K562 (cell line): ENCODE results near the gene CSF3.
"Not testable (repeated sequence)": the region's sequence is repeated elsewhere in the genome, so short reads cannot be mapped to it uniquely, and the experiment has no call there.

Experiments used
- BCLAF1 ChIP-seq, 2 experiments: fragments of 450-650 bp in 1 of 2; IDR thresholded peaks; 2 replicates each; pipeline ENCODE4 v1.6.1; 2011 to 2017; ENCODE audit warnings: low read depth in 2 of 2, antibody characterized with exemption in 1 of 2, borderline replicate concordance in 1 of 2, low read length in 1 of 2, mild to moderate bottlenecking in 1 of 2, mixed read lengths in 1 of 2; ENCODE audit not compliant: control insufficient read depth in 1 of 2
- CBX5 ChIP-seq: IDR thresholded peaks from 2 replicates; pipeline ENCODE4 v1.6.1; 2014; ENCODE audit warnings: low read depth, borderline replicate concordance
- HDAC2 ChIP-seq: fragments of 450-650 bp; IDR thresholded peaks from 2 replicates; pipeline ENCODE4 v1.6.1; 2016; ENCODE audit warnings: mild to moderate bottlenecking
- KLF16 ChIP-seq: IDR thresholded peaks from 2 replicates; pipeline ENCODE4 v1.6.1; 2016; ENCODE audit warnings: antibody characterized with exemption
- MXI1 ChIP-seq: IDR thresholded peaks from 2 replicates; pipeline ENCODE4 v1.6.1; 2011; ENCODE audit warnings: low read depth, mild to moderate bottlenecking, improper control_type of control experiment, low read length
- RFX7 ChIP-seq: fragments of 250-450 bp; sonication (Bioruptor Pico); IDR thresholded peaks from 2 replicates; pipeline ENCODE4 v1.5.1; 2021; ENCODE audit warnings: mild to moderate bottlenecking
- TF ChIP-seq, protein P1 (sequence below): sonication (generic); formaldehyde crosslinking; IDR thresholded peaks from 2 replicates; pipeline ENCODE4 v1.8.1; 2022; ENCODE audit warnings: missing genetic modification reagents
- TF ChIP-seq, protein P2 (sequence below): fragments of 250-450 bp; sonication (Bioruptor Pico); IDR thresholded peaks from 2 replicates; pipeline ENCODE4 v1.5.0; 2021
- TF ChIP-seq, protein P3 (sequence below): sonication (generic); formaldehyde crosslinking; IDR thresholded peaks from 2 replicates; pipeline ENCODE4 v1.8.0; 2022; ENCODE audit warnings: mild to moderate bottlenecking, low read depth, missing genetic modification reagents

GRCh38 chr17:40012017-40012647 lies 3.1 kb upstream of the CSF3 start:
- not testable (repeated sequence) for TF ChIP-seq MXI1; CBX5; RFX7 (CRISPR knock-in tag); KLF16; HDAC2; BCLAF1 (IDR thresholded peaks at IDR 0.05; ENCODE audit: borderline replicate concordance in 1 of 2, control insufficient read depth in 1 of 2, low read depth in 2 of 2, low read length in 1 of 2)
- TF ChIP-seq, protein P1, sequence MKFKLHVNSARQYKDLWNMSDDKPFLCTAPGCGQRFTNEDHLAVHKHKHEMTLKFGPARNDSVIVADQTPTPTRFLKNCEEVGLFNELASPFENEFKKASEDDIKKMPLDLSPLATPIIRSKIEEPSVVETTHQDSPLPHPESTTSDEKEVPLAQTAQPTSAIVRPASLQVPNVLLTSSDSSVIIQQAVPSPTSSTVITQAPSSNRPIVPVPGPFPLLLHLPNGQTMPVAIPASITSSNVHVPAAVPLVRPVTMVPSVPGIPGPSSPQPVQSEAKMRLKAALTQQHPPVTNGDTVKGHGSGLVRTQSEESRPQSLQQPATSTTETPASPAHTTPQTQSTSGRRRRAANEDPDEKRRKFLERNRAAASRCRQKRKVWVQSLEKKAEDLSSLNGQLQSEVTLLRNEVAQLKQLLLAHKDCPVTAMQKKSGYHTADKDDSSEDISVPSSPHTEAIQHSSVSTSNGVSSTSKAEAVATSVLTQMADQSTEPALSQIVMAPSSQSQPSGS (CRISPR knock-in tag): not testable (repeated sequence)
- TF ChIP-seq, protein P2, sequence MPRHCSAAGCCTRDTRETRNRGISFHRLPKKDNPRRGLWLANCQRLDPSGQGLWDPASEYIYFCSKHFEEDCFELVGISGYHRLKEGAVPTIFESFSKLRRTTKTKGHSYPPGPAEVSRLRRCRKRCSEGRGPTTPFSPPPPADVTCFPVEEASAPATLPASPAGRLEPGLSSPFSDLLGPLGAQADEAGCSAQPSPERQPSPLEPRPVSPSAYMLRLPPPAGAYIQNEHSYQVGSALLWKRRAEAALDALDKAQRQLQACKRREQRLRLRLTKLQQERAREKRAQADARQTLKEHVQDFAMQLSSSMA (CRISPR knock-in tag): not testable (repeated sequence)
- TF ChIP-seq, protein P3, sequence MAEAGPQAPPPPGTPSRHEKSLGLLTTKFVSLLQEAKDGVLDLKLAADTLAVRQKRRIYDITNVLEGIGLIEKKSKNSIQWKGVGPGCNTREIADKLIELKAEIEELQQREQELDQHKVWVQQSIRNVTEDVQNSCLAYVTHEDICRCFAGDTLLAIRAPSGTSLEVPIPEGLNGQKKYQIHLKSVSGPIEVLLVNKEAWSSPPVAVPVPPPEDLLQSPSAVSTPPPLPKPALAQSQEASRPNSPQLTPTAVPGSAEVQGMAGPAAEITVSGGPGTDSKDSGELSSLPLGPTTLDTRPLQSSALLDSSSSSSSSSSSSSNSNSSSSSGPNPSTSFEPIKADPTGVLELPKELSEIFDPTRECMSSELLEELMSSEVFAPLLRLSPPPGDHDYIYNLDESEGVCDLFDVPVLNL (CRISPR knock-in tag): not testable (repeated sequence)
